ENCODE measurements around the gene PCNX3.

PCNX3 gene

GRCh38 chr11:65595543-65596281 is 19.9 kb upstream of the PCNX3 start, which contains the start of gene KCNK7:
Gene KCNK7, minus strand, starts transcription at chr11:65595800. Its CDS starts 28 bp downstream, at chr11:65595772.
- Histone ChIP-seq H3K4me3 (ENCODE audit: insufficient read length, low read depth) (no peak within 1 kb of the TSS), H3K36me3 (ENCODE audit: insufficient read depth, insufficient read length, low read length) (peaks cover 42% of the 10 kb centered on the region), H3K27me3 (ENCODE audit: insufficient read depth, insufficient read length) (peaks cover 5% of the 10 kb centered on the region), H3K4me1 (ENCODE audit: insufficient read depth, insufficient read length) (peaks cover 20% of the 10 kb centered on the region), H3K9ac (ENCODE audit: insufficient read length, low read depth) (no peak within 1 kb of the TSS), H3K9me3 (ENCODE audit: insufficient read depth, low read length) (no peaks in the 10 kb centered on the region)
- DNase-seq (ENCODE audit: low read depth, low spot score): no peak
- TF ChIP-seq YY1 (IDR thresholded peaks at IDR 0.05; ENCODE audit: insufficient read depth, insufficient read length) (no peak), ZNF274 (IDR thresholded peaks at IDR 0.05; ENCODE audit: low read depth, low read length) (no peak), SUZ12 (IDR thresholded peaks at IDR 0.05; ENCODE audit: extremely low read depth, insufficient read depth, insufficient read length) (no peak)

GRCh38 chr11:65596520-65596919 is 19.1 kb upstream of the PCNX3 start:
- Histone ChIP-seq H3K4me1 (ENCODE audit: insufficient read depth, insufficient read length) (peaks cover 17% of the 10 kb centered on the region), H3K4me3 (ENCODE audit: insufficient read length, low read depth) (no peak overlapping the region), H3K27me3 (ENCODE audit: insufficient read depth, insufficient read length) (peaks cover 5% of the 10 kb centered on the region), H3K9ac (ENCODE audit: insufficient read length, low read depth) (no peak overlapping the region), H3K9me3 (ENCODE audit: insufficient read depth, low read length) (no peaks in the 10 kb centered on the region), H3K36me3 (ENCODE audit: insufficient read depth, insufficient read length, low read length) (peaks cover 46% of the 10 kb centered on the region)
- DNase-seq (ENCODE audit: low read depth, low spot score): no peak
- TF ChIP-seq ZNF274 (IDR thresholded peaks at IDR 0.05; ENCODE audit: low read depth, low read length) (no peak), YY1 (IDR thresholded peaks at IDR 0.05; ENCODE audit: insufficient read depth, insufficient read length) (no peak), SUZ12 (IDR thresholded peaks at IDR 0.05; ENCODE audit: extremely low read depth, insufficient read depth, insufficient read length) (no peak)

DNA sequence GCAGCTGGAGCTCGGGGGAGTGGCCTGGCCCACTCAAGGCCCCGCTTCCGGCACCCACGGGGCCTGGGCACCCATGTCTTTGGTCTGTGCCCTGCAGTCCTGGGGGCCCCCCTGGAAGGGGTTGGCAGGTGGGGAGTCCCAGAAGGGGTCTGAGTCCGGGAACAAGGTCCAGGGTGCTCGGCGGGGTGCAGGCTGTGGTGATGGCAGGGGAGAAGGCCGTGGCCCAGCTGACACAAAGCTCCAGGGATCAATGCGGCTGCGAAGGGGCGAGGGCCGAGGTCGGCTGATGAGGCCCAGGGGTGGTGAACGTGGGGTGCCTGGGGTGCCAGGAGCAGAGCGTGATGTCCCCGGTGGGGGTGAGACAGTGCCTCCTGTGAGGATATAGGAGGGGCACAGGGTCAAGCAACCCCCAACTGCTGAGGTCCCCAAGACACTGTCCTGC is 17.3 kb upstream of the PCNX3 start:
- H3K27me3 ChIP-seq (ENCODE audit: insufficient read depth, insufficient read length): no peaks in the 10 kb centered on the region
- TF ChIP-seq YY1 (IDR thresholded peaks at IDR 0.05; ENCODE audit: insufficient read depth, insufficient read length) (no peak), SUZ12 (IDR thresholded peaks at IDR 0.05; ENCODE audit: extremely low read depth, insufficient read depth, insufficient read length) (no peak), ZNF274 (IDR thresholded peaks at IDR 0.05; ENCODE audit: low read depth, low read length) (no peak)
- H3K4me3 ChIP-seq (ENCODE audit: insufficient read length, low read depth): no peak overlapping the region
- H3K9ac ChIP-seq (ENCODE audit: insufficient read length, low read depth): no peak overlapping the region
- no peaks in the 10 kb centered on the region for H3K9me3 ChIP-seq (ENCODE audit: insufficient read depth, low read length)
- H3K4me1 ChIP-seq (ENCODE audit: insufficient read depth, insufficient read length): peaks cover 9% of the 10 kb centered on the region
- peaks cover 48% of the 10 kb centered on the region for H3K36me3 ChIP-seq (ENCODE audit: insufficient read depth, insufficient read length, low read length)
- no peak for DNase-seq (ENCODE audit: low read depth, low spot score)

GRCh38 chr11:65599216-65599954 is 16.2 kb upstream of the PCNX3 start:
- no peaks in the 10 kb centered on the region for H3K27me3 ChIP-seq (ENCODE audit: insufficient read depth, insufficient read length)
- H3K36me3 ChIP-seq (ENCODE audit: insufficient read depth, insufficient read length, low read length): peaks cover 56% of the 10 kb centered on the region
- H3K9me3 ChIP-seq (ENCODE audit: insufficient read depth, low read length): no peaks in the 10 kb centered on the region
- peaks cover 5% of the 10 kb centered on the region for H3K4me1 ChIP-seq (ENCODE audit: insufficient read depth, insufficient read length)
- no peak overlapping the region for H3K4me3 ChIP-seq (ENCODE audit: insufficient read length, low read depth)
- DNase-seq (ENCODE audit: low read depth, low spot score): no peak
- no peak overlapping the region for H3K9ac ChIP-seq (ENCODE audit: insufficient read length, low read depth)
- TF ChIP-seq ZNF274 (IDR thresholded peaks at IDR 0.05; ENCODE audit: low read depth, low read length) (no peak), YY1 (IDR thresholded peaks at IDR 0.05; ENCODE audit: insufficient read depth, insufficient read length) (no peak), SUZ12 (IDR thresholded peaks at IDR 0.05; ENCODE audit: extremely low read depth, insufficient read depth, insufficient read length) (no peak)

DNA sequence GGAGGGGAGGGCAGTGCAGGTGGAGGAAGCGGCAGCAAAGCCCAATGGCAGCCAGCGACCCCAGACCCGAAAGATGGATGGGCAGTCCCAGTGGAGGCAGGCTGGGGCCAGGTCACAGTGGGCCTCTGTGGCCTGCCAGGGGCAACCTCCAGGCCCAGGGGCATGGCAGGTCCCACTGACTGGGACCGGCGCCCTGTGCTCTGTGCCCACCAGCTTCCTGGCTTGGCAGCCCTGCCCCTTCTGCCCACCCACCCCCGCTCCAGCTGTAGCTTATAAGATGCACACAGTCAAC is 15.7 kb upstream of the PCNX3 start:
- no peak overlapping the region for H3K4me3 ChIP-seq (ENCODE audit: insufficient read length, low read depth)
- no peak overlapping the region for H3K9ac ChIP-seq (ENCODE audit: insufficient read length, low read depth)
- peaks cover 61% of the 10 kb centered on the region for H3K36me3 ChIP-seq (ENCODE audit: insufficient read depth, insufficient read length, low read length)
- DNase-seq (ENCODE audit: low read depth, low spot score): no peak
- H3K9me3 ChIP-seq (ENCODE audit: insufficient read depth, low read length): no peaks in the 10 kb centered on the region
- peaks cover 5% of the 10 kb centered on the region for H3K4me1 ChIP-seq (ENCODE audit: insufficient read depth, insufficient read length)
- TF ChIP-seq YY1 (IDR thresholded peaks at IDR 0.05; ENCODE audit: insufficient read depth, insufficient read length) (no peak), ZNF274 (IDR thresholded peaks at IDR 0.05; ENCODE audit: low read depth, low read length) (no peak), SUZ12 (IDR thresholded peaks at IDR 0.05; ENCODE audit: extremely low read depth, insufficient read depth, insufficient read length) (no peak)
- H3K27me3 ChIP-seq (ENCODE audit: insufficient read depth, insufficient read length): no peaks in the 10 kb centered on the region

DNA sequence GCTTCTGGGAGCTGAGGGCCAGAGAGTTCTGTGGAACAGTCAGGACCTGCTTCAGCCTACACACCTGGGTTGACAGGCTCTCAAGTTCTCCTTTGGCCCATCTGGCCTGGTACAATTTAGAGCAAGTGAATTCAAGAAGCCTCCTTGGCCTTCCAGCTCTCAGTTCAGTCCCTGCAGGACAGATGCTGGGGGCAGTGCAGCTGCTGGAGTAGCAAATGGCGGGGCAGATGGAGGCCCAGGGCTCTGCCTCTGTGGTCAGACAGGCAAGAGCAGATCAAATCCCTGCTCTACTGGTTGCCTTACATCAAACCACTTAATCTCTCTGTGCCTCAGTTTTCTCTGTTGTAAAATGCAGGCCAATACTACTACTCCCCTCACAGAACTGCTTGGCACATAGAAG is 11.3 kb upstream of the PCNX3 start:
- no peak overlapping the region for H3K4me3 ChIP-seq (ENCODE audit: insufficient read length, low read depth)
- DNase-seq (ENCODE audit: low read depth, low spot score): no peak
- no peak for TF ChIP-seq YY1 (IDR thresholded peaks at IDR 0.05; ENCODE audit: insufficient read depth, insufficient read length)
- TF ChIP-seq ZNF274 (IDR thresholded peaks at IDR 0.05; ENCODE audit: low read depth, low read length): no peak
- TF ChIP-seq SUZ12 (IDR thresholded peaks at IDR 0.05; ENCODE audit: extremely low read depth, insufficient read depth, insufficient read length): no peak
- H3K27me3 ChIP-seq (ENCODE audit: insufficient read depth, insufficient read length): no peaks in the 10 kb centered on the region
- no peak overlapping the region for H3K9ac ChIP-seq (ENCODE audit: insufficient read length, low read depth)
- no peaks in the 10 kb centered on the region for H3K9me3 ChIP-seq (ENCODE audit: insufficient read depth, low read length)
- H3K36me3 ChIP-seq (ENCODE audit: insufficient read depth, insufficient read length, low read length): peaks cover 69% of the 10 kb centered on the region
- peaks cover 14% of the 10 kb centered on the region for H3K4me1 ChIP-seq (ENCODE audit: insufficient read depth, insufficient read length)
